Fibroblast of lung (primary cell): ENCODE data around the gene RMC1. TPM values are rescaled to one million over a fixed set of nuclear protein-coding genes. Genes with fewer than 3 reads are reported as not detected.

Experiments used
- DNase-seq, 2 donors: peaks; one replicate each; pipeline versions ENCODE4 v3.0.0 to v3.0.0-alpha.2; 2010; ENCODE audit warnings: low read depth in 2 of 2
- H2AFZ ChIP-seq: 2 replicates; pipeline ENCODE4 v1.5.1; 2012; ENCODE audit warnings: low read length, control low read depth, inconsistent platforms
- H3K27ac ChIP-seq: 2 replicates; pipeline ENCODE4 v1.5.1; 2011; ENCODE audit warnings: low read length, control low read depth; ENCODE audit not compliant: insufficient read depth
- H3K27me3 ChIP-seq: 2 replicates; pipeline ENCODE4 v1.5.1; 2011; ENCODE audit warnings: mild to moderate bottlenecking, low read length; ENCODE audit not compliant: control insufficient read depth, insufficient read depth
- H3K36me3 ChIP-seq: 2 replicates; pipeline ENCODE4 v1.5.1; 2011; ENCODE audit warnings: low read length; ENCODE audit not compliant: control insufficient read depth, insufficient read depth
- H3K4me1 ChIP-seq: 2 replicates; pipeline ENCODE4 v1.5.1; 2011; ENCODE audit warnings: low read length; ENCODE audit not compliant: control insufficient read depth, insufficient read depth; ENCODE audit errors: extremely low read depth
- H3K4me2 ChIP-seq: 2 replicates; pipeline ENCODE4 v1.5.1; 2011; ENCODE audit warnings: low read length, control low read depth; ENCODE audit not compliant: insufficient read depth; ENCODE audit errors: extremely low read depth
- H3K4me3 ChIP-seq, 4 experiments: fragments of 200-600 bp in 1 of 4; sonication (generic) in 1 of 4; replicated peaks in 1 of 4; 2 replicates each; pipeline ENCODE4 v1.5.1; 2011 to 2016; ENCODE audit warnings: low read length in 4 of 4, low read depth in 3 of 4, mild to moderate bottlenecking in 3 of 4, control low read depth in 2 of 4, inconsistent platforms in 1 of 4, mixed read lengths in 1 of 4; ENCODE audit not compliant: insufficient read depth in 1 of 4; ENCODE audit errors: control extremely low read depth in 1 of 4
- H3K79me2 ChIP-seq: 2 replicates; pipeline ENCODE4 v1.5.1; 2012; ENCODE audit warnings: mild to moderate bottlenecking, low read length, inconsistent platforms; ENCODE audit not compliant: control insufficient read depth, insufficient read depth
- H3K9ac ChIP-seq: 2 replicates; pipeline ENCODE4 v1.5.1; 2011; ENCODE audit warnings: mild to moderate bottlenecking, low read length, control low read depth; ENCODE audit not compliant: insufficient read depth
- H3K9me3 ChIP-seq: 2 replicates; pipeline ENCODE4 v1.5.1; 2012; ENCODE audit warnings: low read depth, low read length; ENCODE audit not compliant: control insufficient read depth, insufficient read depth
- H4K20me1 ChIP-seq: 2 replicates; pipeline ENCODE4 v1.5.1; 2011; ENCODE audit warnings: low read length; ENCODE audit not compliant: control insufficient read depth, insufficient read depth; ENCODE audit errors: extremely low read depth
- EZH2 ChIP-seq: IDR thresholded peaks from 2 replicates; pipeline ENCODE4 v1.5.1; 2012; ENCODE audit warnings: low read length, control low read depth, mild to moderate bottlenecking; ENCODE audit errors: missing control alignments
- polyA plus RNA-seq, 2 donors: library from polyadenylated mRNA; depleted of rRNA in 1 of 2; stranded (reverse) in 1 of 2; unstranded in 1 of 2; fragments of >200 nt; gene quantifications; 2 replicates each; pipeline ENCODE4 v1.2.1, GENCODE V29; 2011 to 2012; ENCODE audit warnings: missing spikeins in 1 of 2
- total RNA-seq: library from RNA; depleted of rRNA; stranded (reverse); fragments of >200 nt; gene quantifications from 2 replicates; pipeline ENCODE4 v1.2.1, GENCODE V29; 2014
- TF ChIP-seq, protein P1 (sequence below), 2 donors: IDR thresholded peaks in 1 of 2; conservative IDR thresholded peaks in 1 of 2; 1 replicate in 1 of 2; 2 replicates in 1 of 2; pipeline ENCODE4 v1.5.1; 2011 to 2012; ENCODE audit warnings: low read length in 2 of 2, control low read depth in 1 of 2, inconsistent platforms in 1 of 2, low read depth in 1 of 2, mild to moderate bottlenecking in 1 of 2

RMC1 gene
- total and polyA plus RNA-seq, 2 donors (not counting 1 experiment from before 2014, with no cell fraction given), result 22.5 to 29.6 TPM

DNA sequence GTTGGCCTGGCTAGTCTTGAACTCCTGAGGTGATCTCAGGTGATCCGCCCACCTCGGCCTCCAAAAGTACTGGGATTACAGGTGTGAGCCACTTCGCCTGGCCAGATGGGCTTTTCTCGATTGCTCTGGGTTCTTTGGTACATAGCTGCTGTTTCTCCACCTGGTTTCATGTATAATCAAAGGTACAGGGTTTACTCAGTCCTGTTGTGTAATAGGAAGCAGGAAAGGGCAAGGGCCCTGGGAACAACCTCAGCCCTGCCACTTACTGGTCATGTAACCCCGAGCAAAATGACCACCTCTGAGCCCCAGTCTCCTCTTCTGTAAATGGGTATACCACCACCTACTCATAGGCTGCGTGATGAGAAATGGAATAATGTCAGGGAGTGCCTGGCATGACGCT, 34.0 kb downstream of the RMC1 start:
- Histone ChIP-seq H3K79me2 (no peaks in the 10 kb centered on the region), H3K27me3 (no peaks in the 10 kb centered on the region), H3K27ac (no peak overlapping the region), H4K20me1 (no peaks in the 10 kb centered on the region), H2AFZ (no peak overlapping the region), H3K9ac (no peak overlapping the region), H3K36me3 (peaks cover 17% of the 10 kb centered on the region), H3K9me3 (no peaks in the 10 kb centered on the region), H3K4me2 (no peak overlapping the region), H3K4me3 (no peak overlapping the region), H3K4me1 (no peaks in the 10 kb centered on the region)
- DNase-seq, result no peak
- no peak for TF ChIP-seq EZH2
- TF ChIP-seq, protein P1, sequence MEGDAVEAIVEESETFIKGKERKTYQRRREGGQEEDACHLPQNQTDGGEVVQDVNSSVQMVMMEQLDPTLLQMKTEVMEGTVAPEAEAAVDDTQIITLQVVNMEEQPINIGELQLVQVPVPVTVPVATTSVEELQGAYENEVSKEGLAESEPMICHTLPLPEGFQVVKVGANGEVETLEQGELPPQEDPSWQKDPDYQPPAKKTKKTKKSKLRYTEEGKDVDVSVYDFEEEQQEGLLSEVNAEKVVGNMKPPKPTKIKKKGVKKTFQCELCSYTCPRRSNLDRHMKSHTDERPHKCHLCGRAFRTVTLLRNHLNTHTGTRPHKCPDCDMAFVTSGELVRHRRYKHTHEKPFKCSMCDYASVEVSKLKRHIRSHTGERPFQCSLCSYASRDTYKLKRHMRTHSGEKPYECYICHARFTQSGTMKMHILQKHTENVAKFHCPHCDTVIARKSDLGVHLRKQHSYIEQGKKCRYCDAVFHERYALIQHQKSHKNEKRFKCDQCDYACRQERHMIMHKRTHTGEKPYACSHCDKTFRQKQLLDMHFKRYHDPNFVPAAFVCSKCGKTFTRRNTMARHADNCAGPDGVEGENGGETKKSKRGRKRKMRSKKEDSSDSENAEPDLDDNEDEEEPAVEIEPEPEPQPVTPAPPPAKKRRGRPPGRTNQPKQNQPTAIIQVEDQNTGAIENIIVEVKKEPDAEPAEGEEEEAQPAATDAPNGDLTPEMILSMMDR (conservative IDR thresholded peaks at IDR 0.05 in 1 of 2, IDR thresholded peaks at IDR 0.05 in 1 of 2; ENCODE audit: low read depth in 1 of 2, low read length in 2 of 2), result no peak

DNA sequence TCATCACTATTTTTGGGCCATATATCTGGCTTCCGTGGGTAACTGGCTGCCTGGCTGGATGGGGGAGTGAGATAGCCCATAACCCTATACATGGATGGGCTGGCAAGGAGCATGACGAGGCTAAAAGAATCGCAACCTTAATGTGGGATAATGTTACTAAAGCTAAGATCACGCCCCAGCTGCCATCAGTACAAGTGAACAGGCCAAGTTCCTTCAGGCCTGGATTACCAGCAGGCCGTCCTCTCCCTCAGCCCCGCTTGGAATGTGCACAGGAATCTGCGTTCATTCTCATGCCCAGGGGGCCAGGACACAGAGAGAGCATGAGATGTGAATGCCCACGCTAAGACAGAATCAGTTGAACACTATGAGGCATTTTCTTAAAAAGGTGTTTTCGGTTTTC, 34.7 kb downstream of the RMC1 start:
- Histone ChIP-seq H3K79me2 (no peaks in the 10 kb centered on the region), H2AFZ (no peak overlapping the region), H3K27ac (no peak overlapping the region), H3K27me3 (no peaks in the 10 kb centered on the region), H3K9me3 (no peaks in the 10 kb centered on the region), H3K36me3 (peaks cover 15% of the 10 kb centered on the region), H3K9ac (no peak overlapping the region), H3K4me3 (no peak overlapping the region), H3K4me2 (no peak overlapping the region), H3K4me1 (no peaks in the 10 kb centered on the region), H4K20me1 (no peaks in the 10 kb centered on the region)
- TF ChIP-seq, protein P1 (conservative IDR thresholded peaks at IDR 0.05 in 1 of 2, IDR thresholded peaks at IDR 0.05 in 1 of 2; ENCODE audit: low read depth in 1 of 2, low read length in 2 of 2), result no peak
- TF ChIP-seq EZH2, result no peak
- DNase-seq, result no peak

DNA sequence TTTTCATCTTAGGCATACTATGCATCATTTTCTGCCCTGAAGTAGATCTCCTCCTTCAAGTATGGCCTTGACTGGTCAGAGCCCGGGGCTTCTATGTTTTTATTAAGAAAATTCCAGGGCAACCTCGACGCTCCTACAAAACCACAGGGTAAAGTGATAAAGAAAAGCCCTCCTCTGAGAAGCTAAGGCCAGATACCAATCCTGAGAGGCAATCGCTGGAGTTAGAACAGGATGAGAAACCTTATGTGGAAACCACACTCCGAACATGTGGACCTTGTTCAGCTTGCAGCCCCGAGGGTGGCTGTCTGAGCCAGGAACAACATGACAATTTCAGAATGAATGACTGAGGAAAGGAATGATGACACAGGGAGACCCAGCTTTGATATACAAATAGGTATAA, 35.6 kb downstream of the RMC1 start:
- Histone ChIP-seq H3K4me3 (no peak overlapping the region), H3K4me1 (no peaks in the 10 kb centered on the region), H3K9ac (no peak overlapping the region), H3K79me2 (no peaks in the 10 kb centered on the region), H3K4me2 (no peak overlapping the region), H3K27ac (no peak overlapping the region), H4K20me1 (no peaks in the 10 kb centered on the region), H2AFZ (no peak overlapping the region), H3K9me3 (no peaks in the 10 kb centered on the region), H3K36me3 (peaks cover 15% of the 10 kb centered on the region), H3K27me3 (no peaks in the 10 kb centered on the region)
- DNase-seq, result peak in 1 of 2 donors; percentile 79
- no peak for TF ChIP-seq EZH2
- TF ChIP-seq, protein P1 (conservative IDR thresholded peaks at IDR 0.05 in 1 of 2, IDR thresholded peaks at IDR 0.05 in 1 of 2; ENCODE audit: low read depth in 1 of 2, low read length in 2 of 2), result no peak
